Measurements from ENCODE around the gene IQGAP1.
"Not testable (repeated sequence)": the region's sequence is repeated elsewhere in the genome, so short reads cannot be mapped to it uniquely, and the experiment has no call there.

Gene IQGAP1

GRCh38 chr15:90411176-90411575 is 23.1 kb downstream of the IQGAP1 start:
- no peak for DNase-seq (ENCODE audit: low read depth)

GRCh38 chr15:90412356-90413194 is 24.5 kb downstream of the IQGAP1 start:
- DNase-seq (ENCODE audit: low read depth): no peak

GRCh38 chr15:90413411-90414379 is 25.7 kb downstream of the IQGAP1 start:
- no peak for DNase-seq (ENCODE audit: low read depth)

GRCh38 chr15:90414408-90415028 is 26.5 kb downstream of the IQGAP1 start:
- no peak for DNase-seq (ENCODE audit: low read depth)

GRCh38 chr15:90416052-90416451 is 28.0 kb downstream of the IQGAP1 start:
- not testable (repeated sequence) for DNase-seq (ENCODE audit: low read depth)

DNA sequence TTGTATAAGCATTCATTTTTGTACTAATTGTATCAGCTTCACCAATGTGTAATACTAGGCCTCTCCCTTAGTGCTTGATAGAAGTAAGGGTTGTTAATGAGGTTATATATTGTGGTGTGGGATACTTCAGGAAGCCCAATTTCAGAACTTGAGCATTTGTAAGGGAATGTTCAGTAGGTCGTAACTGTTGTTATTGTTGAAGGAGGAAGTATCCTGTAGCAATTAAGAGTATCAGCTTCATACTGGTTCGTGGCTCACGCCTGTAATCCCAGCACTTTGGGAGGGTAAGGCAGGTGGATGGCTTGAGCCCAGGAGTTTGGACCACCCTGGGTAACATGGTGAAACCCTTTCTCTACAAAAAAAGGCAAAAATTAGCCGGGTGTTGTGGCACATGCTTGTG is 30.6 kb downstream of the IQGAP1 start:
- no peak for DNase-seq (ENCODE audit: low read depth)

GRCh38 chr15:90419206-90419605 is 31.2 kb downstream of the IQGAP1 start:
- no peak for DNase-seq (ENCODE audit: low read depth)

DNA sequence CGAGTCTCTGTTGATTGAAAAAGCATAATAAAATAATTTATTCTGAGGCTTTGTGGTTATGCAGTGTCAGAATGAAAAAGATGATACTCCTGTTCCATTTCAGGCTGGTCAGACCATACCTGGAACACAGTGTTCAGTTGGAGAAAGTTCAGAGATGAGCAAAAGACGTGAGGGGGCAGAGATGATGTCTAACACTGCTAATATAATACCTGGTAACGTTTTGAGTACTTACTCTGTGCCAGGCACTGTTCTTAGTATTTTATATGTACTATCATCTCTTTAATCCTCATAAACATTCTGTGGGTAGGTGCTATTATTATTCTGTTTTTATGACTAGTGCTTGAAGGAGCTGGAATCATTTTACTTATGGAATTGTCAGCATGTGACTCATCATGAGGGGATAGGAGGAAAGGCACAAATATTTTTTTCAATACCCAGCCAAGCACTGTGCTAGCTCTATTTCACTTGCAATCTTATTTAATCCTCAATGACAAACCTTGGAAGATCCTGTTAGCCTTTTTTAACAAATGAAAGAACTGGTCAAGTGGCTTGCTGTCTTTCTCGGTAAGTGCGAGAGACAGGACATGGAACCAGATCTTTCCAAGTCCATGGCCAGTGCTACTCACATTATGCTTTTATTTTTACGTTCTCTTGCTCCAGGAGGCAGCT is 31.8 kb downstream of the IQGAP1 start:
- no peak for DNase-seq (ENCODE audit: low read depth)

- no peak for DNase-seq (ENCODE audit: low read depth)
These were observed 32.4 kb downstream of the IQGAP1 start for GRCh38 chr15:90420451-90420850.

DNA sequence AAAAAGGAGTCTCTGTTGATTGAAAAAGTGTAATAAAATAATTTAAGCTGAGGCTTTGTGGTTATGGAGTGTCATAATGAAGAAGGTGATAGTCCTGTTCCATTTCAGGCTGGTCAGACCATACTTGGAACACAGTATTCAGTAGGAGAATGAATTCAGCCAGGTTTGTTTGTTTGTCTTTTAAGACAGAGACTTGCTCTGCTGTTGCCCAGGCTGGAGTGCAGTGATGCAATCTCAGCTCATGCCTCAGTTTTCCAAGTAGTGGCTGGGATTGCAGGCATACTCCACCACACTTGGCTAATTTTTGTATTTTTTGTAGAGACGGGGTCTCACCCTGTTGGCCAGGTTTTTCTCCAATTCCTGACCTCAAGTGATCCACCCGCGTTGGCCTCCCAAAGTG is 33.5 kb downstream of the IQGAP1 start:
- no peak for DNase-seq (ENCODE audit: low read depth)

GRCh38 chr15:90422043-90422442 is 34.0 kb downstream of the IQGAP1 start:
- no peak for DNase-seq (ENCODE audit: low read depth)

GRCh38 chr15:90422936-90423335 is 34.9 kb downstream of the IQGAP1 start:
- DNase-seq (ENCODE audit: low read depth): no peak

DNA sequence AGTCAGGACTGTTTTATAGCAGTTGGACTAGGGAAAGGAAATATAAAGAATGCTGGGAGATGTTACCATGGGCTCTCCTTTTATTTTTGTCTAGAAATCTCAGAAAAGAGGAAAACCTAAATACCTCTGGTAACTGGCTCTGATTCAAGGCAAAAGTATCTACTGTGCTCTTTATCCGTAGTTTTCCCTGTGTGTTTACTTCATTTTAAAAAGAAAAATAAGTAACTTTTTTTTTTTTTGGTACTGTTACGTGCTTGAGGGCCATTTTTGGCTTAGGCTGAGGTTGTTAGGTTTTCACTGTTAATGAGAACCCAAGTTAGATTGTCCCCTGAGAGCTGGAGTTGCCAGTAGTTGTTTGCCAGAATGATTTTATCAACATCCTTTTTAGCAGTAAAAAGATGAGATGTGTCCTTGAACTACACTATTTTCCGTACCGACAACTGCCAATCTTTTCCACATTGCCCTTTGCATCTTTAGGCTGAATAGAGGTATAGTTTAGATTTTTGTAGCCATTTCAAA is 35.8 kb downstream of the IQGAP1 start:
- DNase-seq (ENCODE audit: low read depth): no peak

- DNase-seq (ENCODE audit: low read depth): no peak
These were observed 37.8 kb downstream of the IQGAP1 start for GRCh38 chr15:90425726-90426346.

DNA sequence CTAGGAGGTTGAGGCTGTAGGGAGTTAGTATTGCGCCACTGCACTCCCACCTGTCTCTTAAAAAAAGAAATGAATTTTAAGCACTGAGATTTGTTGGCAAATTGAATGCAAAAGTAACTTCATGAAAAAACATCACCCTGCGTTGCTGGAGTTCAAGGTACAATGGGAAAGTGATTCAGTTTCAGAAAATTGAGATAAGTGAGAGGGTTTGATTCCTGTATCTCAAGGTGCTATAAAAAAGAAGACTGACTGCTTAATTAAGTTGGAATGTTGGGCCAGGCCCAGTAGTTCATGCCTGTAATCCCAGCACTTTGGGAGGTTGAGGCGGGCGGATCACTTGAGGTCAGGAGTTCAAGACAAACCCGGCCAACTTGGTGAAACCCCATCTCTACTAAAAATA is 39.1 kb downstream of the IQGAP1 start:
- no peak for DNase-seq (ENCODE audit: low read depth)

DNA sequence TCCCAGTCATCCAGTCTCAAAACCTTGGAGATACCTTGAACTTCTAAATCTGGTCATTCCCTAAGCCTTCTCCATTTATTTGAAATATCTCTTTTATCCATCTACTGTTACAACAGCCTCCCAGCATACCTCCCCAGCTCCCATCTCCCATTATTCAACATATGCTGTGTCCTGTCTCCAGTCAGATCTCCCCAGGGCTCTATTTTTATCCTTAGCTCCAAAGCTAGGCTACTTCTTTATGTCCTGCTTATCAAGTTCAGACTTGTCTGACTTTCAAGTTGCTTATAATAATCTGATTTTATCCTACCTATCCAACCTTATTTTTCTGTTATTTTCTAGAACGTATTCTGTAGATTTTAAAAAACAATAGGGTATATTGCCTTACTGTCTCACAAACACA is 44.2 kb downstream of the IQGAP1 start:
- no peak for DNase-seq (ENCODE audit: low read depth)

DNA sequence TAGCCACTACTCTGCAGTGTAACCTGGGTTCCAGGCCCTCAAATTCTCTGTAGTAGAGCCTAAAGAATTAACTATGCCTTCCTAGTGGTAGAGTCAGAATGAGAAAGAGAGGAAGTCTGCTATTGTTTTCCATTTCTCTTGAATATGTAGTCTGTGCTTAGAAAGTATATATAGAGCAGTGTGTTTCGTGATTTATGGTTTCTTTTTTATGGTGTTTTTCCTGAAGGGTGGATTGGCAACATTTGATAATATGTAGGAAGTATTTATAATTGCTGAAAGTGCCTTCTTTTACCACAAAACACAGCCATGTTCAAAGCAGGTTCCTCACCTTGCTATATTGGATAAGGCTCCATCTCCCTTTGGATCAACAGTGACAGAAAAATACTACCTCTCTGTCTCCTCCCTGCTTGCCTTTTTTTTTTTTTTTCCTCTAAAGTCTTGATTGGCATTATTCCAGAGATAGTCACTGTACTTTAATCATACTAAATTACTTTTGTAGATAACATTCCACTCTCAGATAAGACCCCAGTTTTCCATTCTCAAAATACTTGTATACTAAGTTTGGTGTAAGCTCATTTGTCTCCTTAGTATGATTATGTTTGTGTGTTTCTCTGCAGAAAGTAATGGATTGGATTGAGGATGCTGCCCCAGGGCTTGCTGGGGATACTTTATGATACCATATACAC is 47.8 kb downstream of the IQGAP1 start:
- DNase-seq (ENCODE audit: low read depth): no peak

- DNase-seq (ENCODE audit: low read depth): no peak
These were observed 48.9 kb downstream of the IQGAP1 start for GRCh38 chr15:90436952-90437351.

DNA sequence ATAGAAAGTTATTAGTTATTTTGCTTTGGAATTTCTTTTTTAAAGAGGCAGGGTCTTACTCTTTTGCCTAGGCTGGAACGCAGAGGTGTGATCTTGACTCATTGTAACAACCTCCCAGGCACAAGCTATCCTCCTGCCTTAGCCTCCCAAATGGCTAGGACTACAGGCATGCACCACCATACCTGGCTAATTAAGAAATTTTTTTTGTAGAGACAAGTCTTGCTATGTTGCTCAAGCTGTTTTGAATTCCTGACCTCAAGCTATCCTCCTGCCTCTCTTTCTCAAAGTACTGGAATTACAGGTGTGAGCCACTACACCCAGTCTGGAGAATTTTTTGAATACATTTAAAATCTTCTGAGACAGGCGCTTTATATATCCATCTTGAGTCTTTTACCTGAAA is 49.5 kb downstream of the IQGAP1 start:
- DNase-seq (ENCODE audit: low read depth): no peak

- DNase-seq (ENCODE audit: low read depth): no peak
These were observed 51.9 kb downstream of the IQGAP1 start for GRCh38 chr15:90439946-90440345.

DNA sequence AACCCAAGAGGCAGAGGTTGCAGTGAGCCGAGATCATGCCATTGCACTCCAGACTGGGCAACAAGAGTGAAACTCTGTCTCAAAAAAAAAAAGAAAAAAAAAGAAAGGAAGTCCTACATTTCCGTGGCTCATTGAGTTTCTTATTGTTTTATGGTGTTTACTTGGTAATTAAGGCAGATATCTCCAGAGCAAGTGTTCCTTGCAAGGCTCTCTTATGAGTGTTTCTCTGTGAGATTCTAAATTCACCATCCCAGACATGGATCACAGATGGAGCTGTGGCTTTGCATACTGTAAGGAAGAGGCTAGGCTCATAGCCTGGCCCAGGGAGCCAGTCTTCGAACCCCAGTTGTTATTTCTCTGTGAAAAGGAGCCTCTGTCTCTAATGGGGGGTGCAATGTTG is 53.0 kb downstream of the IQGAP1 start:
- DNase-seq (ENCODE audit: low read depth): no peak
